Measurements from ENCODE around the gene GADL1. TPM values are rescaled to one million over a fixed set of nuclear protein-coding genes. Genes with fewer than 3 reads are reported as not detected.

GADL1 gene
- total RNA-seq, 1 donor from 2014 or later = 0.12 TPM

- H3K9me3 Mint-ChIP-seq = peaks cover 6% of the 10 kb centered on the region
- TF ChIP-seq CTCF (conservative IDR thresholded peaks at IDR 0.05) = peak; percentile 65
These were observed 114.7 kb downstream of the GADL1 start for GRCh38 chr3:30779686-30780287.

GRCh38 chr3:30778933-30779332, 115.5 kb downstream of the GADL1 start:
- no peak for DNase-seq (ENCODE audit: low read depth, low spot score)
- Mint-ChIP-seq H3K4me1 (peaks cover 3% of the 10 kb centered on the region), H3K36me3 (ENCODE audit: low read depth) (no peaks in the 10 kb centered on the region), H3K4me3 (no peak overlapping the region), H3K9me3 (peaks cover 6% of the 10 kb centered on the region), H3K27me3 (ENCODE audit: low read depth) (no peaks in the 10 kb centered on the region), H3K27ac (ENCODE audit: unreplicated experiment) (no peak overlapping the region)
- TF ChIP-seq CTCF (conservative IDR thresholded peaks at IDR 0.05) = no peak

More at GRCh38 chr3:30779686-30780287, 114.7 kb downstream of the GADL1 start:
- DNase-seq (ENCODE audit: low read depth, low spot score) = no peak
- Mint-ChIP-seq H3K4me1 (peaks cover 3% of the 10 kb centered on the region), H3K4me3 (no peak overlapping the region), H3K27ac (ENCODE audit: unreplicated experiment) (no peak overlapping the region), H3K27me3 (ENCODE audit: low read depth) (no peaks in the 10 kb centered on the region), H3K36me3 (ENCODE audit: low read depth) (no peaks in the 10 kb centered on the region)

- Mint-ChIP-seq H3K9me3 (peaks cover 6% of the 10 kb centered on the region), H3K4me3 (no peak overlapping the region), H3K36me3 (ENCODE audit: low read depth) (no peaks in the 10 kb centered on the region), H3K4me1 (peaks cover 2% of the 10 kb centered on the region), H3K27me3 (ENCODE audit: low read depth) (no peaks in the 10 kb centered on the region), H3K27ac (ENCODE audit: unreplicated experiment) (no peak overlapping the region)
- TF ChIP-seq CTCF (conservative IDR thresholded peaks at IDR 0.05) = no peak
- DNase-seq (ENCODE audit: low read depth, low spot score) = no peak
These were observed 116.9 kb downstream of the GADL1 start for GRCh38 chr3:30777426-30778113.

GRCh38 chr3:30776186-30776815, 118.2 kb downstream of the GADL1 start:
- Mint-ChIP-seq H3K9me3 (no peaks in the 10 kb centered on the region), H3K27ac (ENCODE audit: unreplicated experiment) (no peak overlapping the region), H3K4me3 (no peak overlapping the region), H3K4me1 (no peaks in the 10 kb centered on the region), H3K36me3 (ENCODE audit: low read depth) (no peaks in the 10 kb centered on the region), H3K27me3 (ENCODE audit: low read depth) (no peaks in the 10 kb centered on the region)
- TF ChIP-seq CTCF (conservative IDR thresholded peaks at IDR 0.05) = no peak
- DNase-seq (ENCODE audit: low read depth, low spot score) = no peak

- H3K36me3 Mint-ChIP-seq (ENCODE audit: low read depth) = no peaks in the 10 kb centered on the region
- DNase-seq (ENCODE audit: low read depth, low spot score) = no peak
- no peak for TF ChIP-seq CTCF (conservative IDR thresholded peaks at IDR 0.05)
- peaks cover 12% of the 10 kb centered on the region for H3K4me1 Mint-ChIP-seq
- H3K27ac Mint-ChIP-seq (ENCODE audit: unreplicated experiment) = no peak overlapping the region
- H3K4me3 Mint-ChIP-seq = no peak overlapping the region
- H3K9me3 Mint-ChIP-seq = no peaks in the 10 kb centered on the region
- H3K27me3 Mint-ChIP-seq (ENCODE audit: low read depth) = no peaks in the 10 kb centered on the region
These were observed 119.4 kb downstream of the GADL1 start for GRCh38 chr3:30775040-30775439.
